Fibroblast of skin of right biceps (primary cell): ENCODE data around the gene MB21D2.
"Not testable (repeated sequence)": the region's sequence is repeated elsewhere in the genome, so short reads cannot be mapped to it uniquely, and the experiment has no call there.

ENCODE experiments used
- DNase-seq: peaks from one replicate; pipeline ENCODE4 v3.0.0-alpha.2; 2013

MB21D2 gene

GRCh38 chr3:192855434-192855833 is 62.2 kb downstream of the MB21D2 start:
- DNase-seq = no peak

GRCh38 chr3:192851821-192852372 is 65.8 kb downstream of the MB21D2 start:
- DNase-seq = peak; percentile 60

- DNase-seq = peak; percentile 87
These were observed 67.1 kb downstream of the MB21D2 start for GRCh38 chr3:192850451-192850981.

GRCh38 chr3:192849821-192850220 is 67.8 kb downstream of the MB21D2 start:
- not testable (repeated sequence) for DNase-seq

- DNase-seq = no peak
These were observed 69.1 kb downstream of the MB21D2 start for GRCh38 chr3:192848371-192849233.

DNA sequence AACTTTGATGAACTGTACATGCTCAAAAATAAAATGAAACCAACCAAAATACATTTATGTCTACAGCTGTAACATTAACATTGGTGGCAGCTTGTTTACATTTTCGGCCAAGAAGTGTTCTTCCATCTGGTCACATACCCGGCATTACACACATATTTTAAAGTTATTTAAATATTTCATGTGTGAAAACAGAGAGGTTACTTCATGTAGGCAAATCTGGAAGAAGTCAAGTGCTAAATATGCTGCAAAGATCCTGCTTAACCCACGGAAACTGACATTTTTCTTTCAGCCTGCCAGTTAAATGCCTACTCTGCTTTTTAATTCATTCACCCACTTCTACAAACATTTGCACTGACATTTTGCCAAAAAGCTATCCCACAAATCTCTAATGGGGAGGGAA is 69.7 kb downstream of the MB21D2 start:
- DNase-seq = peak; percentile 76

DNA sequence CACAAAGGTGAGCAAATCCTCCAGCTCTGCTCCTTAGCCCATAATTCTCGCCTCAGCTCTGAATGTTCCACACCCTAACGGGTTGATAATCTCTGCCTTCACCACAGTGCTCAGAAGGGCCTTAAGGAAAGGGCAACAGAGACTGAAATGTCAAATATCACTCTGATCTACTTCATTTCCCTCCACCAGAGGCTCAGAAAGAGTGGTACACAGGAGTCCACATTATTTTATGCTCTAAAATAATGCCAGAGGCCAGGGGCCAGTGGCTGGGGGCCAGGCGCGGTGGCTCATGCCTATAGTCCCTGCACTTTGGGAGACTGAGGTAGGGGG is 72.2 kb downstream of the MB21D2 start:
- DNase-seq = no peak

DNA sequence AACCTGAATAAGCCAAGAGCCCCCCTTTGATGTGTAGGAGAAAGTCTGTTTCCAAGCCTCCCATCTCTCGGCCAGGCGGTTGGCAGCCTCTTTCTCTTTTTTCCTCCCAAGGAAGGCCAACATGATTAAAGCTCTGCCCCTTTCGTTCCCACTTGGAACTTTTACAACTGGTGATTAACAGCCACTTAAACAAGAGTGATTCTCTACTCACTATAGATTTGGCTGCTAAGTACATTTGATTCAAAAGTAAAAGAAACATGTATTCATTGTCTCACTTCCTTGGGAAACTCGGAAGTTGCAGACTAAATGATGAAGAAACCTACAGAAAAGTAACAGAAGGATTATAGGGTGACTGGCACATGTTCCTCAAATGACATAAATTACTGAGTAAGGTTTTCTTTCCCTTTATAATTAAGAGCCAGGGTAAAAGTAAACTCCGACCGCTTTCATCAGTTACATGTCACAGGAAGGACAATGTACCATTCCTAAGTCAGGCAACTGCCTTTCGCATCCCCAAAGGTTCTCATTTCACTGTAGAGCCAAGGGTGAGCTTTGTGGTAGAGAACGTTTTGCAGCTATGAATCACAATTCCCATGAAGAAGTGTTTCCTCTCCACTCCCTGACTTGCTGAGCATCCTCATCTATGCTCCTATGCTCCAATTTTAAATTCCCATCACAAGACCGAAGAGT is 72.7 kb downstream of the MB21D2 start:
- DNase-seq = peak; percentile 67

DNA sequence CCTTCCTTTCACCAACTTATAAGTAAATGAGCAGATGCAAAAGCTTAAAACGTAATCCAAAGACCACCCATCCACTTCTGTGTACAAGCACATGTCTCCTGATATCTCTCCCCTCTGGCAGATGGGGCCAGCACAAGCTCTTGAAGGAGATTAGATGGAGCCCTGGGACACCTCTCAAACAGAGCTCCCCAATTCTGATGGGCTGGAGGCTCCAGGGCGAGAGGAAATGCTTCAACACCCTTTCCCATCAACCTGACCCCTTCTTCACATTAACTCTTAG is 73.2 kb downstream of the MB21D2 start:
- DNase-seq = no peak

DNA sequence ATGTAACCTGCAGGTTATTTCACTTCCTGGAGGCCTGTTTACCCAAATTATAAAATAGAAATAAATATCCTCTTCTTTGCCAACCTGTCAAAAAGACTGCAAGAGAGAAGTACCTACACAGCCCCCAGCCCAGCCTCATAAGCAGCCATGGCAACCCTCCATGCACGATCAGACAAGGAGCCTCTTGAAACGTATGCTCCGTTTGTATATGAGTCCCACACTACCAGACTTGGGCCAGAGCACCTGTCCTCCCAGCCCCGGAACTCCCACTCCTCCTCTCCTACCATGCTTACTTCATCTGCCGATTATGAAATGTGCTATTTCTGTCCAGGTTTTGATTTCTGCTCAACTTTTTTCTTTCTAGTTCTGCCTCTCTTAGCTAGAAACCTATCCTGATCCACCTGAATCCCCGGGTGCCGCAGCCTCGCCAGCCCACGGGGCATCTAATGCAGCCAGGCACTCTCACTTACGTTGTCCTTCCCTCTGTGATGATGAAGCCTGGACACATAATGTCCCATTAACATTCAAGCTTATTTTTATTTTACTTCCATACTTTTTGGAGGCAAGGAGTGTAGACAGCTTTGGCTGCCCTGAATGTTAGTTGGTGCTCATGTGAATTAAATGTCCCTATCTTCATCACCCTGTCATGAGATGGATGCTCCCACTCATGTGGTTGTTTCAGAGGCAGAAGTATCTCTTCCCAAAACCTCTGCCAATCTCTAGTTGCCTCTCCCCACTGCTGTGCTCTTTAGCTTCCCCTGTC is 73.8 kb downstream of the MB21D2 start:
- no peak for DNase-seq

- DNase-seq = no peak
These were observed 74.5 kb downstream of the MB21D2 start for GRCh38 chr3:192843119-192843518.

DNA sequence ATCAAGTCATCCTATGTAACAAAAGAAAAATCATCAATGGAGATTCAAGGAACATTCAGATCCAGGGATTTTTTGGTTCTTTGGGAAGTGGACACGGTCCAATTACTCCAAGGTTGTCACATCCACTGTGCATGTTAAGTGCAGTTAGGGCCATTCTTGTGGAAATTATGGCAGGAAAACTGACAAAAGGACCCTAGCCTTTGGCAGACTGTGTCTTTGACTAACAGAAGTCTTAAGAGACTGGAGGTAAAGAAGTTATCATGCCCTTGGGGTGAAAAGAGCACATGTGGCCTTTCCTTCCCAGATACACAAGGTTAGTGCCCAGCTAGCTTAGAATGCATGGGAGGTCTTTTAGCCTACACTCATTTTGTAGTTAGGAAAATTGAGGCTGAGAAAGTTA is 74.9 kb downstream of the MB21D2 start:
- DNase-seq = no peak

GRCh38 chr3:192842138-192842537 is 75.5 kb downstream of the MB21D2 start:
- DNase-seq = no peak

- DNase-seq = no peak
These were observed 76.2 kb downstream of the MB21D2 start for GRCh38 chr3:192841428-192841827.

GRCh38 chr3:192840143-192840836 is 77.4 kb downstream of the MB21D2 start:
- DNase-seq = no peak

GRCh38 chr3:192835818-192836815 is 81.5 kb downstream of the MB21D2 start:
- peak; percentile 84 for DNase-seq

- no peak for DNase-seq
These were observed 83.2 kb downstream of the MB21D2 start for GRCh38 chr3:192834428-192834827.

DNA sequence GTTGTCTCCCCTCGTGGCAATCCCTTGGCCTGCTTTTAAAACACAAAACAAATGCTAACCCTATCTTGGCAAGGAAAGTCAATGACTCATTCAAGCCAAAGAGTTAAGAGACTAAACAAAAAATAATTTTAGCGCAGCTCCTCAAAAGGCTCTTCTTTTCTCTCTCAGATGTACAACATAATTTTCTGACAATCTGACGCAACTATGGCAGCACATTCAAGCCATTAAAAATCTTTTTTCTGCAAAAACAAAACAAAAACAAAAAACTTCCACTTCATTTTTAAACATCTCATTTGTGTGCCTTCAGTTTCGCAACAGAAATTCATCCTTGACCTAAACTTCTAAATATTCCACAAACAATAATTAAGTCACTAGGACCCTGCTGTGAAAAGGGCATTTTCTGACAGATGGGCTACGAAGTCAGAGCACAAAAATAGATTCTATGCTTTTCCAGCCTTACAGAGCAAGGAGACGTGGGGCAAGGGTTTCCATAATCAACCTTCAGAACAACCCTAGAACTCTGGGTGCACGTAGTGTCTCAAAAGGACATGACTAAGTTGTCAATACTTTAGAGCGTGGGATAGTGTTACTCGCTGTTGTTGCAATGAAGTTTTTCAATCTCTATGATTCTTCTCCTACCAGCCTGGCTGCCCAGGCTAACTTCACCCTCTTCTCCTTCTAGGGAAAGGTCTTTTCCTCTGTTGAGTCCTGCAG is 84.3 kb downstream of the MB21D2 start:
- DNase-seq = peak; percentile 87

- peak; percentile 17 for DNase-seq
These were observed 85.8 kb downstream of the MB21D2 start for GRCh38 chr3:192831801-192832347.

GRCh38 chr3:192831111-192831644 is 86.5 kb downstream of the MB21D2 start:
- peak; percentile 96 for DNase-seq
